HepG2 (cell line): ENCODE measurements around the gene NUDT22. TPM values are rescaled to one million over a fixed set of nuclear protein-coding genes. Genes with fewer than 3 reads are reported as not detected.

Experiments used
- ATF6 ChIP-seq: sonication (generic); formaldehyde crosslinking; conservative IDR thresholded peaks from 2 replicates; pipeline ENCODE4 v1.4.0; 2020; ENCODE audit warnings: missing genetic modification reagents
- E2F1 ChIP-seq: sonication (generic); formaldehyde crosslinking; IDR thresholded peaks from 2 replicates; pipeline ENCODE4 v1.5.0; 2020; ENCODE audit warnings: missing genetic modification reagents
- HMG20A ChIP-seq: IDR thresholded peaks from 2 replicates; pipeline ENCODE4 v1.6.1; 2016; ENCODE audit warnings: borderline replicate concordance
- KDM2A ChIP-seq: sonication (generic); formaldehyde crosslinking; IDR thresholded peaks from 2 replicates; pipeline ENCODE4 v1.4.0; 2020; ENCODE audit warnings: low read depth, missing genetic modification reagents, borderline replicate concordance
- MXD3 ChIP-seq: IDR thresholded peaks from 2 replicates; pipeline ENCODE4 v1.6.1; 2016; ENCODE audit warnings: mild to moderate bottlenecking, missing biosample characterization, missing genetic modification reagents
- NR1H2 ChIP-seq: sonication (generic); formaldehyde crosslinking; IDR thresholded peaks from 2 replicates; pipeline ENCODE4 v1.8.1; 2022; ENCODE audit warnings: low read depth, missing genetic modification reagents, borderline replicate concordance
- PAXIP1 ChIP-seq: sonication (generic); formaldehyde crosslinking; conservative IDR thresholded peaks from 2 replicates; pipeline ENCODE4 v1.4.0; 2020; ENCODE audit warnings: mild to moderate bottlenecking, missing genetic modification reagents, moderate library complexity
- TEAD3 ChIP-seq: optimal IDR thresholded peaks from 2 replicates; pipeline ENCODE3; 2016; ENCODE audit warnings: borderline replicate concordance
- ZBTB42 ChIP-seq: sonication (generic); formaldehyde crosslinking; IDR thresholded peaks from 2 replicates; pipeline ENCODE4 v1.5.0; 2020; ENCODE audit warnings: mild to moderate bottlenecking, missing genetic modification reagents
- ZNF318 ChIP-seq: sonication (generic); formaldehyde crosslinking; IDR thresholded peaks from 2 replicates; pipeline ENCODE4 v1.4.0; 2020; ENCODE audit warnings: mild to moderate bottlenecking, missing genetic modification reagents
- ZNF326 ChIP-seq: sonication (generic); formaldehyde crosslinking; IDR thresholded peaks from 2 replicates; pipeline ENCODE4 v1.4.0; 2020; ENCODE audit warnings: missing genetic modification reagents, borderline replicate concordance
- ZNF501 ChIP-seq: sonication (generic); formaldehyde crosslinking; IDR thresholded peaks from 2 replicates; pipeline ENCODE4 v1.5.1; 2020; ENCODE audit warnings: mild to moderate bottlenecking, moderate library complexity, missing genetic modification reagents
- ZNF776 ChIP-seq: sonication (generic); formaldehyde crosslinking; IDR thresholded peaks from 2 replicates; pipeline ENCODE4 v1.4.0; 2020; ENCODE audit warnings: mild to moderate bottlenecking, missing genetic modification reagents
- polyA plus RNA-seq, 8 experiments: library from polyadenylated mRNA; depleted of rRNA in 3 of 8; stranded (reverse) in 7 of 8; unstranded in 1 of 8; fragments of >200 nt; fragmentation: Illumina TruSeq in 4 of 8; extraction: Trizol in 4 of 8; gene quantifications; 2 replicates each; pipeline versions ENCODE4 v1.2.1 to v1.2.3, GENCODE V29; 2011 to 2016; ENCODE audit warnings: low read depth in 4 of 8, missing spikeins in 1 of 8, mixed read lengths in 1 of 8; ENCODE audit not compliant: insufficient read depth in 1 of 8
- total RNA-seq, 5 experiments: library from RNA; depleted of rRNA; stranded (reverse); fragments of >200 nt; fragmentation: Illumina TruSeq; extraction: Trizol; gene quantifications; 2 replicates each; pipeline ENCODE4 v1.2.3, GENCODE V29; 2016; ENCODE audit warnings: low read depth in 1 of 5

NUDT22 gene
- total and polyA plus RNA-seq, 2 of the 13 experiments (the other 11 are each of a cell fraction or from before 2014, with no cell fraction given) = 33.5 to 39.8 TPM

GRCh38 chr11:64269540-64270220 lies 43.6 kb downstream of the NUDT22 start (continued):
- TF ChIP-seq ZNF318 (CRISPR knock-in tag) (no peak), ZNF776 (CRISPR knock-in tag) (no peak), ZBTB42 (CRISPR knock-in tag) (no peak), KDM2A (CRISPR knock-in tag) (peak; percentile 88), NR1H2 (CRISPR knock-in tag) (no peak), ZNF326 (CRISPR knock-in tag) (0 out of 2 replicates have a peak, but pooled peaks have one; percentile 23), MXD3 (CRISPR knock-in tag) (peak; percentile 70; the same call in 1 of the 2 replicates), E2F1 (0 out of 2 replicates have a peak, but pooled peaks have one; percentile 40), TEAD3 (CRISPR knock-in tag) (peak; percentile 63), HMG20A (no peak), ATF6 (CRISPR knock-in tag) (0 out of 2 replicates have a peak, but pooled peaks have one; percentile 54), PAXIP1 (CRISPR knock-in tag) (0 out of 2 replicates have a peak, but pooled peaks have one; percentile 38), ZNF501 (CRISPR knock-in tag) (peak; percentile 97)
